HepG2 (cell line): ENCODE data around the gene RREB1. TPM values are rescaled to one million over a fixed set of nuclear protein-coding genes. Genes with fewer than 3 reads are reported as not detected.
A peak's percentile ranks its signal among the peaks of the same experiment; 100 is the strongest.

ENCODE experiments used
- ARID4A ChIP-seq: sonication (generic); formaldehyde crosslinking; IDR thresholded peaks from 2 replicates; pipeline ENCODE4 v1.5.0; 2020; ENCODE audit warnings: mild to moderate bottlenecking, missing genetic modification reagents, borderline replicate concordance
- HIVEP1 ChIP-seq: sonication (generic); formaldehyde crosslinking; IDR thresholded peaks from 2 replicates; pipeline ENCODE4 v1.4.0; 2020; ENCODE audit warnings: mild to moderate bottlenecking, missing genetic modification reagents
- PITX1 ChIP-seq: sonication (generic); formaldehyde crosslinking; IDR thresholded peaks from 2 replicates; pipeline ENCODE4 v1.5.1; 2020; ENCODE audit warnings: mild to moderate bottlenecking, missing genetic modification reagents
- SOX5 ChIP-seq: IDR thresholded peaks from 2 replicates; pipeline ENCODE4 v1.6.1; 2016; ENCODE audit warnings: borderline replicate concordance
- SSRP1 ChIP-seq: IDR thresholded peaks from 2 replicates; pipeline ENCODE4 v1.6.1; 2016; ENCODE audit warnings: control low read depth
- ZNF646 ChIP-seq: sonication (generic); formaldehyde crosslinking; IDR thresholded peaks from 2 replicates; pipeline ENCODE4 v1.9.0; 2021; ENCODE audit warnings: mild to moderate bottlenecking, missing genetic modification reagents
- polyA plus RNA-seq, 8 experiments: library from polyadenylated mRNA; depleted of rRNA in 3 of 8; stranded (reverse) in 7 of 8; unstranded in 1 of 8; fragments of >200 nt; fragmentation: Illumina TruSeq in 4 of 8; extraction: Trizol in 4 of 8; gene quantifications; 2 replicates each; pipeline versions ENCODE4 v1.2.1 to v1.2.3, GENCODE V29; 2011 to 2016; ENCODE audit warnings: low read depth in 4 of 8, missing spikeins in 1 of 8, mixed read lengths in 1 of 8; ENCODE audit not compliant: insufficient read depth in 1 of 8
- total RNA-seq, 5 experiments: library from RNA; depleted of rRNA; stranded (reverse); fragments of >200 nt; fragmentation: Illumina TruSeq; extraction: Trizol; gene quantifications; 2 replicates each; pipeline ENCODE4 v1.2.3, GENCODE V29; 2016; ENCODE audit warnings: low read depth in 1 of 5
- TF ChIP-seq, protein P1 (sequence below): fragments of 450-650 bp; IDR thresholded peaks from 2 replicates; pipeline ENCODE4 v1.6.1; 2017; ENCODE audit warnings: mild to moderate bottlenecking
- TF ChIP-seq, protein P2 (sequence below): IDR thresholded peaks from 2 replicates; pipeline ENCODE4 v1.4.0; 2020; ENCODE audit warnings: mild to moderate bottlenecking, missing genetic modification reagents

The RREB1 gene
- total and polyA plus RNA-seq, 2 of the 13 experiments (the other 11 are each of a cell fraction or from before 2014, with no cell fraction given): 6.1 to 23.2 TPM

DNA sequence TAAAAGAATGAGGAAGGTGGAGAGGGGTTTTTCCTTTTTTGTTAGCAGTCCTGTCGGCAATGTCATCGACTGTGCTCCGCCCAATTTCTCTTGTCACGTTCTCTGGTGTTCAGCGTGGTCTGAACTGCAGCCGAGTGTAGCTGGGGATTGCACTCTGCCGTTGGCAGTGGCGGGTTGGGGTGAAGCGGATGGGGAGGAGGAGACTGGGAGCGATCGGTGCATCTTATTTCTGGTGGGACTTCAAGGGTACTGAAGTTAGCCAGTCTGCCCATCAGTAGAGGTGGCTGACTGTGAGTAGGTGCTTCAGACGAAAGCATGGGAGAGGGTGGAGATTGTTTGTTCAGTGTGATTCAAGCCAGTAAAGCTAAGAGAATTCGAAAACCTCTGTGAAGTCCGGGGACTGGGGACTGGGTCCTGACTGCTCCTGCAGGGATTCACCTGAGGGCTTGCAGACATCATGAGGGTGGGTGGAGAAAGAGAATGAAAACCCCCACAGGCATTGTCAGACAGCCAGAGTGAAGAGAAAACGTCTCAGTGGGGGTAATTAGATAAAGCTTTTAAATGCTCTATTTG, 5.1 kb downstream of the RREB1 start (continued):
- no peak for TF ChIP-seq SOX5 (CRISPR knock-in tag)
- TF ChIP-seq ZNF646 (CRISPR knock-in tag): no peak
- TF ChIP-seq ARID4A (CRISPR knock-in tag): peak; percentile 44; the same call in 1 of the 2 replicates
- TF ChIP-seq SSRP1 (CRISPR knock-in tag): 0 out of 2 replicates have a peak, but pooled peaks have one; percentile 56
- no peak for TF ChIP-seq HIVEP1 (CRISPR knock-in tag)
- TF ChIP-seq, protein P1, sequence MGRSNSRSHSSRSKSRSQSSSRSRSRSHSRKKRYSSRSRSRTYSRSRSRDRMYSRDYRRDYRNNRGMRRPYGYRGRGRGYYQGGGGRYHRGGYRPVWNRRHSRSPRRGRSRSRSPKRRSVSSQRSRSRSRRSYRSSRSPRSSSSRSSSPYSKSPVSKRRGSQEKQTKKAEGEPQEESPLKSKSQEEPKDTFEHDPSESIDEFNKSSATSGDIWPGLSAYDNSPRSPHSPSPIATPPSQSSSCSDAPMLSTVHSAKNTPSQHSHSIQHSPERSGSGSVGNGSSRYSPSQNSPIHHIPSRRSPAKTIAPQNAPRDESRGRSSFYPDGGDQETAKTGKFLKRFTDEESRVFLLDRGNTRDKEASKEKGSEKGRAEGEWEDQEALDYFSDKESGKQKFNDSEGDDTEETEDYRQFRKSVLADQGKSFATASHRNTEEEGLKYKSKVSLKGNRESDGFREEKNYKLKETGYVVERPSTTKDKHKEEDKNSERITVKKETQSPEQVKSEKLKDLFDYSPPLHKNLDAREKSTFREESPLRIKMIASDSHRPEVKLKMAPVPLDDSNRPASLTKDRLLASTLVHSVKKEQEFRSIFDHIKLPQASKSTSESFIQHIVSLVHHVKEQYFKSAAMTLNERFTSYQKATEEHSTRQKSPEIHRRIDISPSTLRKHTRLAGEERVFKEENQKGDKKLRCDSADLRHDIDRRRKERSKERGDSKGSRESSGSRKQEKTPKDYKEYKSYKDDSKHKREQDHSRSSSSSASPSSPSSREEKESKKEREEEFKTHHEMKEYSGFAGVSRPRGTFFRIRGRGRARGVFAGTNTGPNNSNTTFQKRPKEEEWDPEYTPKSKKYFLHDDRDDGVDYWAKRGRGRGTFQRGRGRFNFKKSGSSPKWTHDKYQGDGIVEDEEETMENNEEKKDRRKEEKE: no peak
- TF ChIP-seq, protein P2, sequence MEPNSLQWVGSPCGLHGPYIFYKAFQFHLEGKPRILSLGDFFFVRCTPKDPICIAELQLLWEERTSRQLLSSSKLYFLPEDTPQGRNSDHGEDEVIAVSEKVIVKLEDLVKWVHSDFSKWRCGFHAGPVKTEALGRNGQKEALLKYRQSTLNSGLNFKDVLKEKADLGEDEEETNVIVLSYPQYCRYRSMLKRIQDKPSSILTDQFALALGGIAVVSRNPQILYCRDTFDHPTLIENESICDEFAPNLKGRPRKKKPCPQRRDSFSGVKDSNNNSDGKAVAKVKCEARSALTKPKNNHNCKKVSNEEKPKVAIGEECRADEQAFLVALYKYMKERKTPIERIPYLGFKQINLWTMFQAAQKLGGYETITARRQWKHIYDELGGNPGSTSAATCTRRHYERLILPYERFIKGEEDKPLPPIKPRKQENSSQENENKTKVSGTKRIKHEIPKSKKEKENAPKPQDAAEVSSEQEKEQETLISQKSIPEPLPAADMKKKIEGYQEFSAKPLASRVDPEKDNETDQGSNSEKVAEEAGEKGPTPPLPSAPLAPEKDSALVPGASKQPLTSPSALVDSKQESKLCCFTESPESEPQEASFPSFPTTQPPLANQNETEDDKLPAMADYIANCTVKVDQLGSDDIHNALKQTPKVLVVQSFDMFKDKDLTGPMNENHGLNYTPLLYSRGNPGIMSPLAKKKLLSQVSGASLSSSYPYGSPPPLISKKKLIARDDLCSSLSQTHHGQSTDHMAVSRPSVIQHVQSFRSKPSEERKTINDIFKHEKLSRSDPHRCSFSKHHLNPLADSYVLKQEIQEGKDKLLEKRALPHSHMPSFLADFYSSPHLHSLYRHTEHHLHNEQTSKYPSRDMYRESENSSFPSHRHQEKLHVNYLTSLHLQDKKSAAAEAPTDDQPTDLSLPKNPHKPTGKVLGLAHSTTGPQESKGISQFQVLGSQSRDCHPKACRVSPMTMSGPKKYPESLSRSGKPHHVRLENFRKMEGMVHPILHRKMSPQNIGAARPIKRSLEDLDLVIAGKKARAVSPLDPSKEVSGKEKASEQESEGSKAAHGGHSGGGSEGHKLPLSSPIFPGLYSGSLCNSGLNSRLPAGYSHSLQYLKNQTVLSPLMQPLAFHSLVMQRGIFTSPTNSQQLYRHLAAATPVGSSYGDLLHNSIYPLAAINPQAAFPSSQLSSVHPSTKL (CRISPR knock-in tag): peak; percentile 13; the same call in 1 of the 2 replicates
- no peak for TF ChIP-seq PITX1 (CRISPR knock-in tag)
